HTERT RPE-1 (cell line): Measurements from ENCODE around the gene CCDC106.

Experiments used
- in situ Hi-C: fragments of 300-500 bp; cut with MboI; formaldehyde crosslinking; loops from 4 replicates; pipeline ENCODE4 v1.14.3; 2020; ENCODE audit warnings: low sequenced_read_pairs

CCDC106 gene

DNA sequence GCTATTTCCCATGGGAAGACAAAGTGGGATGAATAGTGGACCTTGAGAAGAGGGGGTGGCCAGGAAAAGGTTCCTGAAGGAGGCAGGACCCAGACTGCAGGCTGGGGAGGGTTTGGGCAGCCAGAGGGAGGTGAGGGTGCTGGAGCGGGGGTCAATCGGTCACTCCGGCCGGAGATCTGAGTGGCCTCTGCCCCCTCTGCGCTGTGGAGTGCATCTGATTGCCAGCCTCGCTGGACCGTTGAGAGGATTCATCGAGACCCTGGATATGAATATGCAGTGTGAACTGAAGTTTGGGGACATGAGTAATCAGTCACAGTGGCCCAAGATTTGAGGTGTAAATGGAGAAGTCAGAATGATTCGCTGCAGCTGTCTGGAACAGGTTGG is 12.7 kb upstream of the CCDC106 start:
- in situ Hi-C loops: no loop called here

DNA sequence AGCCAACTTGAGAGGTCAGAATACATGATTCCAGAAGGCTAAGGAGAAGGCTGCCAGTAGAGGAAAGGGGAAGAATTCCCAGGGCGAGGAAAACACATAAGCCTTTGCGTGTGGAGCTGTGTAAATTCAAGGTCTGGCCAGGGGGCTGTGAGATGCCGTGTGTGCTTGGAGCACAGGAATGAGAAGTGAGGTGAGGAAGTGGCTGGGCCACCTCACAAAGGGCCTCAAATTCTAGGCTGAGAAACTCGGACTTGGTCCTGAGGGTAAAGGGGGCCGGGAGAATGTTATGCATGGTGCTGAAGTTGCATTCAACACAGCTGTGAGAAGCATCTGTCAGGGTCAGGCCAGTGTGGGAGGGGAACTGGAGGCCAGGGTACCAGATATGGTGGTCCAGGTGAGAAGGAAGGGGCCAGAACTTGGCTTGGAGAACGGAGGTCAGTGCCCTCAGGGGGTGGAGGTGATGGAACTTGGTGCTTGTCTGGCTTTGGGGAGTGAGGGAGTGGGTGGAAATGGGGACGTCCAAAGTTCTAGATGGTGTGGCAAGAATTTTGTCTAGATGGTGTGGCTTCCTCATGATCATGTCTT is 12.1 kb upstream of the CCDC106 start:
- in situ Hi-C loops: no loop called here

DNA sequence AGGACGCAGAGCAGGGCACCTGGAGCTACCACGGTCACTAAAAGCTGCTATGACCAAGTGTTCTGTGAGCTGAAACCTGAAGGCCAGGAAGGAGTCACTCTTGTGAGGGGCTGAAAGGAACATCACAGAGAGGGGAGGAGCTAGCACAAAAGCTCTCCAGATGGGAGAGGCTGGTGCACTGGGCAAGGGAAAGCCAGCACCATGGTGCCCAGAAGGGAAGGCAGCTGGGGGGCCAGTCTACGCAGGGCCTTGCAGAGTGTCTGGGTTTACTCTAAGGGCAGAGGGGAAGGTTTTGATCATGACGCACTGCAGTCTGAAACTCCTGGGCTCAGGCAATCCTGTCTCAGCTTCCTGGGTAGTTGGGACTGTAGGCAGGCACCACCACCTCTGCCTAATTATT is 11.3 kb upstream of the CCDC106 start:
- in situ Hi-C loops: no loop called here

DNA sequence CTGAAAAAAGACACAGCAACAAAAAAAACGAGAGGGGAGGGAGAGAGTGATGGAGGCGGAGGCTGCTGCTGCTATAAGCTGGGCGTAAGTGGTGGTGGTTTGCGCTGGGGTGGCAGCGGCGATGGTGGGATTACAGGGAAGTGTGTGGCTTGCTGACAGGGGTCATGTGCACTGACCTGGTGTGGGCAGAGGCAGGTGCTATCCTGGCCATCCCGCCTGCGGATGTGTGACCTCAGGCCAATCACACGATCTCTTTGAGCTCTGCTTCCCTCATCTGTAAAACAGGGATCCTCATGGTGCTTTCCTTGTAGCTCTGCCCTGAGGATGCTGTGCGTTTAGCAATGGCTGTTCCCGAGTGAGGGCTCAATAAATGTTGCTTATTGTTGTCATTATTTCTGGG is 10.5 kb upstream of the CCDC106 start:
- in situ Hi-C loops: no loop called here

DNA sequence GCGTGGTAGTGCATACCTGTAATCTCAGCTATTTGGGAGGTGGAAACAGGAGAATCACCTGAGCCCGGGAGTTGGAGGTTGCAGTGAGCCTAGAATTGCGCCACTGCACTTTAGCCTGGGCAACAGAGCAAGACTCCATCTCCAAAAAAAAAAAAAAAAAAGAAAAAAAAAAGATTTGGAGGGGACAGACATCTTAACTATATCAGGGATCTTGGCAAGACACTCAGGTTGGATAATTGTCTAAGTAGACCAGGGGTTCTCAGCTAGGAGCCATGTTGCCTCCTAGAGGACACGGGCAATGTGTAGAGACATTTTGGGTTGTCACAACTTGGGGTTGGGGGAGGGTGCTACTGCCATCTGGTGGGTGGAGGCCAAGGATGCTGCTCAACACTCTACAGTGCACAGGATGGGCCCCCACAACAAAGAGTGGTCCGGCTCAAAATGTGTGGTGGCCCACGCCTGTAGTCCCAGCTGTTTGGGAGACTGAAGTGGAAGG is 9.1 kb upstream of the CCDC106 start:
- in situ Hi-C loops: no loop called here

DNA sequence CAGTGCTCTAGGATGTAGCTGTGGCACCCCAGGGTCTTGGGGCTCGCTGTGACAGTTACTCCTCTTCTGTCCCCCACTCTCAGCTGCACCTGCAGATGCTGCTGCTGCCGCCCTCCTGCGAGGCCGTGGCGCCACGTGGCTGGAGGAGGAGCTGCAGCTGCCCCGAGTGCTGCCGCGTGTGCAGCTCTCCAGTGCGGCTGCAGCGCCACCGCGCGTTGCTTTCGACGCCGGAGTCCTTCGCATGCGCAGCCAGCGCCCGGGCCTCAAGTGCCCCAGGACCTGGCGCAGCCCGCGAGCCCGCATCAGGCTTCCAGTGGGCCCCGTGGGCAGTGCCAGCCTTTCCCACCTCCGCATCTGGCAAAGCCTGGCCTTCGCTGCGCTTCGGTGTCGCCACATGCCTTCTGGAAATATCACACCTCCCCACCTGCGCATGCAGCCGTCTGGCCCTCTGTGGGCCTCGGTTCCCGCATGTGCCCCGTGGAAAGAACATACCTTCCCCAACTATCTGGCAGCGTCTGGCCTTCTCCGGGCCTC is 7.9 kb upstream of the CCDC106 start:
- in situ Hi-C loops: no loop called here

DNA sequence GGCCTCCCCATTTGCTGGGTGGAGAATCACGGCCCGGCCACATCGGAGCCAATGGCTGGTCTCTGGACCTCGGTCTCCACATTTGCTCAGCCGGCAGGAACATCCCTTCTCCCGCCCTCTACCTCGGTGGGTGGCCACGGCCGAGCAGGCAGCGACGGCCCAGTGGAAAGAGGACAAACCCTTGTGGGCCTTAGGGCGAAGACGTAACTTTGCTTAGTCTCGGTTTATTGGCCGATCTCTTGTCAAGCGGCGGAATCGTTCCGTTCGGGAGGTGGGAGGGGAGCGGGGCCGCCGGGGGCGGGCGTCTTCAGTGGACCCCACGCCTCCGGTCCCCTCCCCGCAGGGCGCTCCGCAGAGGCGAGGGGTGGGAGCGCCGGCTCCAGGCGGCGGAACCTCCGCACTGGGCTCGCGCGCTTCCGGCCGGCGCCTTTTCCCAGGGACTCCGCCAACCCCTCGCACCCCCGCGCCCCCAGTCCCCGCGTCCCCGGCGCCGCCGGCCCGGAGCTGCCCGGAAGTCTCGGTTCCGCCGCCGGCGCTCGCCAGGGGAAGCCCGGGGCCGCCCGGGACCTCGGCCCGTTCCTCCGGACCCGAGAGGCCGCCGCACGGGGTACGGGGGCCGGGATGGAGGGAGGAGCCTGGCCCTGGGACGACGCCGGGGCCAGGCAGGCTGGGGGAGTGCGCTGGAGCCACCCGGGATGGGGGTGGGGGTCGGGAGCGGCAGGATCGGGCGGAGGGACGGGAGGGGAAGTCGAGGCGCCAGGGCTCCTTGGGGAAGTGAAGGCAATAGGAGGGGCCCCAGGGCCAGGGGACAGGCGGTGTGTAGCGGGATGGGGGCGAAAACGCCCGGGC is 7.2 kb upstream of the CCDC106 start, which contains the start of gene ZNF580:
Gene ZNF580 (plus strand): TSS at position 426 of the 849 bp plus-strand sequence. CDS start 1,507 bp downstream, outside the sequence.
- in situ Hi-C loops: no loop called here

DNA sequence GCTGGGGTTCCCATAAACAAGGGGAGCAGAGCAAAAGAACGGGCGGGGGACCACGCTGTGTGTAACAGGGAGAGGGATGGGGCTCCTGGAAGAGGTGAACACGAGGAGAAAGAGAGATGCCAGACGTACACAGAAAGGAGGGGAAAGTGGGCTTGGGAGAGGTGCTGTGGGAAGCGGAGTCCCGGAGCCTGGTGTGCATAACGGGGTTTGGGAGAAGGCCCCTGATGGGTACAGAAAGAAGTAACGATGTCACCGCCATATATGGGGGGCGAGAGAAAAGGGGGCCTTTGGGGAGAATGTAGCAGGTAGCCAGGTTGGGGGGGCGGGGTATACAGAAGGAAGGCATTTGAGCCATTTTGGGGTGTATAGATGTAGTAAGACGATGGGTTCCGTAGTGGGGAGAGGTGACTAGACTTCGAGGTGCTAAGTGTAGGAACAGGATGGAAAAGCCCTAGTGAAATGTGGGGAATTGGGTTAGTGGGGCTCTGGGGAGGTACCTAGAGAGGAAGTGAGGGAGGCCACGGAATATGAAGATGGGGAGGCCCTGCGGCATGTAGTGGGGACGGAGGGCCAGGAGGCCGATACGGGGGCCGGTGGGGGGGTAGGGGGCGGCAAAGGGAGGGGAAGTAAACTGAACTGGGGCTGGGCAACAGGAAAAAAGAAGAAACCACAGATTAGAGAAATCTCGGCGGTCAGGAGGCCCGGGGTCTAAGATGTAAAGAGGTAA is 6.4 kb upstream of the CCDC106 start:
- in situ Hi-C loops: no loop called here

DNA sequence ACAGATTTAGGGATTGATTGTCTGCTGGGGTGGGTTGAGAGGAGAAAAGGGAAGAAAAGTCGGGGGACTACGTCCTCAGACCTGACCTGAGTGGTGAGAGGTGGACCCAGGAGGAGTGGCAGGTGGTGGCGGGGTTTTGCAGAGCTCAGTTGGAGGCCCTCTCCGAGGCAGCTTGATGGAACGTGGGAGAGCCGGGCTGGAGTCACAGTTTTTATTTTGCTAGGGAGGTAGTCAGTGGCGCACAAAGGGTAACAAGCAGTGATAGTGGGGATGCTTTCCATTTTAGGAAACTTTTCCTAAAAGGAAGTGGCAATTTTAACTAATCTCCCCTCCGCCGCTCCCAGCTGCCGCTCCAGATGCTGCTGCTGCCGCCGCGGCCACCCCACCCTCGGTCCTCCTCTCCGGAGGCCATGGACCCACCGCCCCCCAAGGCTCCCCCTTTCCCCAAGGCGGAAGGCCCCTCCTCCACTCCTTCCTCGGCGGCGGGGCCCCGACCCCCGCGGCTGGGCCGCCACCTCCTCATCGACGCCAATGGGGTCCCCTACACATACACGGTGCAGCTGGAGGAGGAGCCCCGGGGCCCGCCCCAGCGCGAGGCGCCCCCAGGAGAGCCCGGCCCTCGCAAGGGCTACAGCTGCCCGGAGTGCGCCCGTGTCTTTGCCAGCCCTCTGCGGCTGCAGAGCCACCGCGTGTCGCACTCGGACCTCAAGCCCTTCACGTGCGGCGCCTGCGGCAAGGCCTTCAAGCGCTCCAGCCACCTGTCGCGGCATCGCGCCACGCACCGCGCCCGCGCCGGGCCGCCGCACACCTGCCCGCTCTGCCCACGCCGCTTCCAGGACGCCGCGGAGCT is 5.6 kb upstream of the CCDC106 start:
- in situ Hi-C loops: no loop called here

DNA sequence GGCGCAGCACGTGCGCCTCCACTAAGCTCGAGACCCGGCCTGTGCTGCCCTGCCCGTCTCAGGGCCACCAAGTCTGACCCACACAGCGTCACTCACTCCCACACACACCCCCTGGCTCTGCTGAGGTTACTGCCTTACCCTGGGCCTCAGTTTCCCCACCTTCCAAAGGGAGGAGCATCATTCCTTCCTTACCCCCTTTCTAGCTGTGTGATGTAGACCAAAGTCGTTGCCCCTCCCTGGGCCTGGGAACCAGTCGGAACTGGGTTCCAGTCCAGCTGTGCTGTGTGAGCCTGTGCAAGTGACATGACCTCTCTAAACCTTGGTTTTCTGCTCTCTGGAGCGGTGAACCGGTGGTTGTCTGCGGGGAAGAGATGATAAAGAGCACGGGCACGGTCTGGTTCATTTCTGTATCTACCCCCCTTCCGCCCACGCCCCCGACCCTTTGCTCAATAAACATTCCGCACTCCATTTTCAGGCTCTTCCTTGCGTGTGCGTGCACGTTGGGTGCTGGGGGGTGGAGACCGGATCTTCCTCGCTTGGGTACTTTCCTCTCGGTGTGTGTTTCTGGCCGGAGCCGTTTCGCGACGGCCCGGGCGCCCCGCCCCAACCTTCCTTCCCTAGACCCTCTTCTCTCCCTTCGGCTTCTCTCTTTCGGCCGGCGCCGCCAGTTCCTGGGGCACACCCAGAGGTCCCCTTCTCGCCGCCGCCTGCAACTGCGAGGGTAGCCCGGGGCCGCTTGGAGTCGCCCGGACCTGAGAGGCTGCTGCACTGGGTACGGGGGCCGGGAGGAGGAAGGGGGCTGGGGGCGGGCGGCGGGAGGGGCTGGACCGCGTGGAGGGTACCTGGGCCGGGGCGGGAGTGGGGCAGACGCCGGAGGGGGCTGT is 4.8 kb upstream of the CCDC106 start, which contains the start of gene ZNF581:
Gene ZNF581 (plus strand): TSS at position 647 of the 884 bp plus-strand sequence. CDS start 923 bp downstream, outside the sequence.
- in situ Hi-C loops: no loop called here

DNA sequence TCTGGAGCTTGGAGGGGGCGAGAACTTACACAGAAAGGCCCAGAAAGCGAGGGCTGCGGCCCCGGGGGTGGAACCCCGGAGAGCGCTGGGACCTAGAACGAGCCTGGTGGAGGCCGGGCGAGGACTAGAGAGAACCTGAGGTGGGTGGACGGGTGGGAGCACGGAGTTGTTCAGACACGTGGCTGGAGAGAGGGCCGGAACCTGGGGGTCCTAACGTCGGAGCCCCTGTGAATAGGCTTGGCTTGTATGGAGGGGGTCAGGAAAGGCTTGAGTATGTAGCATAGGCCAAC is 4.2 kb upstream of the CCDC106 start:
- in situ Hi-C loops: no loop called here

DNA sequence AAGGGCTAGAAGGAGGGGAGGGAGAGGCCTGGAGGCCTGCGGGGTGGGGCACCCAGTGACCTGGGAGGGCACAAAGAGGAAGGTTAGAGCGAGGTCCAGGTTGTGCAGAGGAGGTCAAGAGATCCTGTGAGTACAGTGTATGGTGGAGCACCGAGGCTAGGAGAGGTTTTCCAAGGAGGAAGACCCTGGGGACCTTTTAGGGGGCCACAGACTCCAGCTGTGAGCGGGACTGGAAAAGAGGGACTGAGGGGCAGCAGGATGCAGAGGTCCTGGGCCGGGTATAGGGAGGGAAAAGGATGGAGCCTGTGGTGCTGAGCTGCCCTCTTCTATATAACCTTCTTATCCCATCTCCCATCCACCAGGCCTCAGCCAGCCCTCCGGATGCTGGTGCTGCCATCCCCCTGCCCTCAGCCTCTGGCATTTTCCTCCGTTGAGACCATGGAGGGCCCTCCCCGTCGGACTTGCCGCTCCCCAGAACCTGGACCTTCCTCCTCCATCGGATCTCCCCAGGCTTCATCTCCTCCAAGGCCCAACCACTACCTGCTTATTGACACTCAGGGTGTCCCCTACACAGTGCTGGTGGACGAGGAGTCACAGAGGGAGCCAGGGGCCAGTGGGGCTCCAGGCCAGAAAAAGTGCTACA is 3.7 kb upstream of the CCDC106 start:
- in situ Hi-C loops: no loop called here

DNA sequence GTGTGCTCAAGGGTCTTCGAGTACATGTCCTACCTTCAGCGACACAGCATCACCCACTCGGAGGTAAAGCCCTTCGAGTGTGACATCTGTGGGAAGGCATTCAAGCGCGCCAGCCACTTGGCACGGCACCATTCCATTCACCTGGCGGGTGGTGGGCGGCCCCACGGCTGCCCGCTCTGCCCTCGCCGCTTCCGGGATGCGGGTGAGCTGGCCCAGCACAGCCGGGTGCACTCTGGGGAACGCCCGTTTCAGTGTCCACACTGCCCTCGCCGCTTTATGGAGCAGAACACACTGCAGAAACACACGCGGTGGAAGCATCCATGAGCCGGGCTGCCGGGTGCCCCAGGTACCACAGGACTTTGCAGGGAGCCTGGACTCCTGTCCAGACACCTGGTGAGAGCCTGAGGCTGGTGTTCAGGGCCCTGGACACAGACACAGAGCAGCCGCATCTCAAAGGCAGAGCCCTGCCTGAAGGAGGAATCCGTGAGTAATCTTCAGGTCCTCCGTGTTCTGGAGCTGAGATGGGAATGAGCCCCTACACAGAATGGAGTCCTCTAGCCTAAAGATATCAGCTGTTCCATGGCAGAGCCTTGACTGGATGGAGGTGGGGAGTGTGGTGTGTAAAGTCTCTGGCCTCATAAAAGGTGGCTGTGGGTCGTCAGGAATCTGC is 3.0 kb upstream of the CCDC106 start:
- in situ Hi-C loops: no loop called here

DNA sequence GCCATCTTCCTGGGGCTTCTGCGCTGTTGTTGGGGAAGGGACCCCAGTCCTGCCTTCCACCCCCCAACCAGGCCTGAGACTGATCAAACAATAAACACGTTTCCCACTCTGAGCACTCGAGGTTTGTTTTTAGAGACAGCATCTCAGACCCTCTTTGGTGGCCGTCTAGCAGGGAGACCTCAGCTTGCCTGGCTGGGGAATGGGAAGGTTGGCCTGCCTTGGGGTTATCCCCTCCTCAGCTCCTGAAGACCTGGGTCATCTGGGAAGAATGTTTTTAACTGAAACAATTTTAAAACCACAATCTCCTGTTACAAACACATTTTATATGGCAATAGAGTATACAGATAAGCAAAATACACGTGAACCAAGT is 2.5 kb upstream of the CCDC106 start:
- in situ Hi-C loops: no loop called here

DNA sequence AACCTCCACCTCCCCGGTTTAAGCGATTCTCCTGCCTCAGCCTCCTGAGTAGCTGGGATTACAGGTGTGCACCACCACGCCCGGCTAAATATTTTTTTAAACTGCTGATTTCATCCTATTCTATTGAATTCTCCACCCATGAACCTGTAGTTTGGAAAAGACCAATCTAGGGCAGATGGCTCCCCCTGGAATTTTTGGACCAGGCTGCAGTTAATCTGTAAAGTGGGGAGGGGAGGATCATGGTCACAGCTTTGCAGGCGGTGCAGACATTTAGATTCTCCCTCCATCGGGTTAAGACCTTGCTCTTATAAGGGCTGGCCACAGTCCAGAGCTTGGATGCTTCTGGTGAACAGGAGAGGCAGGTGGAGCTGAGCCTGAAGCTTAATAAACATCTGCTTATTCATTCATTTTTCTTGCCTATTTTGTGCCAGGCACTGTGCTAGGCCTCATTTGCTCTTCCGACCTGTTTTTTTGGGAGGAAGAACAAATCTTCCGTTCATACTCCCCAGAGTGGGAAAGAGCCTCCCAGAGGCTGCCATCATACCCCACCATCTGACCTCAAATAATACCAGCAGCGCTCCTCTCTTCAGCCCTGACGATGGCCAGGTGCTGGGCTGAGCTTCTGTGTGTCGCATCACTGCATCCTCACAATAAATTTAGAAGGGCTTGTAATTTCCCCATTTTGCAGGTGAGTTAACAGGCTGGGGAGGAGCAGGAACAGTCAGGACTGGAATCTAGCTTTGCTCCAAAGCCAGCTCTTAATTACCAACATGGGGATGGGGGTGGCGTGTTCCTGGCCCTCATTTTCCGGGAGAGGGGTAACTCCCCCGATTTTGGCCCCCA is 902 bp upstream of the CCDC106 start:
- in situ Hi-C loops: no loop called here

DNA sequence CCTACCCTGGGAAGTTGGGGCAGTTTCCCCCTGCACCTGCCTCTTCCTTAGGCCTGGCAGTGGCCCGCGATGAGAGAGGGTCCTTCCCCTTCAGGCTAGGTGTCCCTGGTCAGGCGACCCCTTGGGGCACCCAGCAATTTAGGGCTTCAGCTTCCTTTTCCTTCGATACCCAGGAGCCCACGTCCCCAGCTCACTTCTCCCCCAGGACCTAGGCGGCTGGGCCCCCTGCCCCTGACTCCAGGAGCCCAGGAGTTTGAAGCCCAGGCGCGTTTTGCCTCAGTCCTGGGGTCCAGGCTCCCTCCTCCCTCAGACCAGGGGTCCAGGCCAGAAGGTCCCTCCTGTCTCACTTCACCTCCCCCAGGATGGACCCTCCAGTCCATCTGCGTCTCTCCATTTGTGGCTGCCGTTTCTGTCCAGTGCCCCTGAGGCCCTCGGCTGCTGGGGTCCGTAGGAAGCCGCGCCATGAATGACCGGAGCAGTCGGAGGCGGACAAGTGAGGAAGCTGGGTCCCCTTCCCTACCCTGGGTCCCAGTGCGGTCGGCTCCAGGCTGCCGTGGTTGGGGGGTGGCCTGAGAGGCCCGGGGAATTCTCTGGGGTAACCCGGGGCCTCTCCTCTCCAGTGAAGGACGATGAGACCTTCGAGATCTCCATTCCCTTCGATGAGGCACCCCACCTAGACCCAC is 714 bp downstream of the CCDC106 start:
- in situ Hi-C loops: no loop called here
